ENCODE data around the gene RAVER2. TPM values are rescaled to one million over a fixed set of nuclear protein-coding genes. Genes with fewer than 3 reads are reported as not detected.

The RAVER2 gene
- total and polyA plus RNA-seq, 2 donors (not counting 3 experiments of a cell fraction or from before 2014, with no cell fraction given), result 6.0 to 13.9 TPM

- dilution Hi-C loops (cut with MboI; ENCODE audit: extremely low pct_ligation_motif_present, low sequenced_read_pairs), result no loop called here
- POLR2A ChIA-PET, result interaction anchor here (1.0 to 1.5 kb wide), 2 partner anchors 34 to 102 kb away, joined by 4 to 5 read pairs; partner anchors contain the start of gene JAK1
- peak overlapping the region; percentile 25 for H3K9ac ChIP-seq (replicated peaks; ENCODE audit: extremely low read depth, insufficient read depth, low read length)
- BruUV-seq (replicated peaks), result TSS peak; percentile 93
- H3K4me3 ChIP-seq (replicated peaks in 1 of 3; ENCODE audit: insufficient read depth in 1 of 3, low read depth in 1 of 3, low read length in 3 of 3), result no peak overlapping the region
- DNase-seq (ENCODE audit: low read depth, low spot score) (peak; percentile 90), FAIRE-seq (peak; percentile 99)
- H3K79me2 ChIP-seq (ENCODE audit: control insufficient read depth, insufficient read depth, low read length), result peaks cover 5% of the 10 kb centered on the region
- H2AFZ ChIP-seq (ENCODE audit: low read depth, low read length), result no peak overlapping the region
- no peaks in the 10 kb centered on the region for H3K9me3 ChIP-seq (replicated peaks; ENCODE audit: control insufficient read depth, insufficient read depth, low read length)
- H3K9me1 ChIP-seq (replicated peaks; ENCODE audit: control insufficient read depth, extremely low read depth, insufficient read depth, low read length), result no peaks in the 10 kb centered on the region
- no peaks in the 10 kb centered on the region for H3K27me3 ChIP-seq (ENCODE audit: control insufficient read depth in 2 of 2, insufficient read depth in 2 of 2, low read length in 2 of 2)
- H3K27ac ChIP-seq (ENCODE audit: insufficient read depth, low read depth, low read length), result peak overlapping the region; percentile 68
- intact Hi-C loops (cut with micrococcal nuclease), result loop anchor here (1.0 to 2.0 kb wide), 6 partner anchors 15 to 203 kb away; no protein-coding TSS in a partner anchor
- no peaks in the 10 kb centered on the region for H4K20me1 ChIP-seq (replicated peaks; ENCODE audit: control insufficient read depth, extremely low read depth, insufficient read depth, low read length)
- peak overlapping the region; percentile 68 for H3K4me2 ChIP-seq (ENCODE audit: insufficient read depth, low read length)
- CTCF ChIA-PET, result interaction anchor here (0.8 to 2.5 kb wide), 10 partner anchors 9 to 823 kb away, joined by 3 to 11 read pairs (median 3); partner anchors contain the start of gene JAK1
- H3K4me1 ChIP-seq (ENCODE audit: control insufficient read depth, extremely low read depth, insufficient read depth, low read length), result peaks cover 31% of the 10 kb centered on the region
- H3K36me3 ChIP-seq (ENCODE audit: control insufficient read depth in 2 of 2, extremely low read depth in 1 of 2, insufficient read depth in 2 of 2, low read length in 2 of 2), result peaks cover 14% of the 10 kb centered on the region in 2 experiments
- TF ChIP-seq EZH2 (IDR thresholded peaks at IDR 0.05; ENCODE audit: borderline replicate concordance, low read depth, low read length, severe bottlenecking) (no peak), FOS (IDR thresholded peaks at IDR 0.05; ENCODE audit: borderline replicate concordance, insufficient read depth, low read length) (peak; percentile 3), MAX (IDR thresholded peaks at IDR 0.05; ENCODE audit: insufficient read depth, insufficient read length) (no peak), POLR2AphosphoS5 (IDR thresholded peaks at IDR 0.05; ENCODE audit: insufficient read depth, low read depth, low read length) (peak; percentile 97), MYC (IDR thresholded peaks at IDR 0.05; ENCODE audit: low read depth, low read length) (no peak), GATA2 (IDR thresholded peaks at IDR 0.05; ENCODE audit: insufficient read depth, insufficient read length, low read depth, low read length) (peak; percentile 96), POLR2A (IDR thresholded peaks at IDR 0.05; ENCODE audit: low read depth, low read length) (peak; percentile 52), CTCF (IDR thresholded peaks at IDR 0.05; ENCODE audit: extremely low read depth in 1 of 2, insufficient read depth in 1 of 2, low read depth in 1 of 2, low read length in 2 of 2) (no peak), JUN (IDR thresholded peaks at IDR 0.05; ENCODE audit: borderline replicate concordance, insufficient read depth, insufficient read length, low read depth) (peak; percentile 42)
These were observed 119.4 kb downstream of the RAVER2 start for GRCh38 chr1:64864018-64864940.
